SK-N-SH (cell line): ENCODE measurements around the gene DMD. TPM values are rescaled to one million over a fixed set of nuclear protein-coding genes. Genes with fewer than 3 reads are reported as not detected.
A peak's percentile ranks its signal among the peaks of the same experiment; 100 is the strongest.

Source experiments
- CTCF ChIA-PET: fragments of 300-600, 350-600 bp; formaldehyde crosslinking; extraction: SDS; loops from one replicate; lab custom pipeline; 2021; lab: Yijun Ruan, JAX
- POLR2A ChIA-PET: fragments of 350-600 bp; sonication (Branson Sonifier 250); formaldehyde crosslinking; extraction: SDS; loops from one replicate; lab custom pipeline; 2020; ENCODE audit warnings: antibody characterized with exemption, inconsistent platforms; lab: Yijun Ruan, JAX
- DNase-seq: peaks from one replicate; pipeline ENCODE4 v3.0.0; 2012
- H2AFZ ChIP-seq: fragments of 200-600 bp; sonication (generic); 2 replicates; pipeline ENCODE4 v1.8.1; 2016; ENCODE audit warnings: antibody characterized with exemption, mild to moderate bottlenecking, low read depth
- H3F3A ChIP-seq: fragments of 200-600 bp; sonication (generic); replicated peaks from 2 replicates; pipeline ENCODE3; 2016; ENCODE audit warnings: antibody characterized with exemption, mild to moderate bottlenecking; ENCODE audit not compliant: insufficient read depth
- H3K27ac ChIP-seq, 2 experiments: fragments of 200-500 bp in 1 of 2; fragments of 200-600 bp in 1 of 2; sonication (Bioruptor generic) in 1 of 2; sonication (generic), shearing (Covaris generic) in 1 of 2; 2 replicates each; pipeline versions ENCODE4 v1.5.1 to v1.6.1; 2014 to 2016; ENCODE audit warnings: low read depth in 2 of 2, inconsistent platforms in 1 of 2, low read length in 1 of 2, mild to moderate bottlenecking in 1 of 2, mixed read lengths in 1 of 2
- H3K27me3 ChIP-seq: fragments of 200-600 bp; sonication (generic), shearing (Covaris generic); 2 replicates; pipeline ENCODE4 v1.6.1; 2016; ENCODE audit warnings: mixed run types; ENCODE audit not compliant: insufficient read depth
- H3K36me3 ChIP-seq, 2 experiments: fragments of 200-500 bp in 1 of 2; fragments of 200-600 bp in 1 of 2; sonication (Bioruptor generic) in 1 of 2; sonication (generic) in 1 of 2; replicated peaks in 1 of 2; 2 replicates each; pipeline versions ENCODE3 to v1.5.1; 2014 to 2016; ENCODE audit warnings: low read length in 1 of 2, mild to moderate bottlenecking in 1 of 2; ENCODE audit not compliant: insufficient read depth in 2 of 2, control insufficient read depth in 1 of 2
- H3K4me1 ChIP-seq, 2 experiments: fragments of 200-500 bp in 1 of 2; fragments of 200-600 bp in 1 of 2; sonication (Bioruptor generic) in 1 of 2; sonication (generic), shearing (Covaris generic) in 1 of 2; 2 replicates each; pipeline versions ENCODE4 v1.5.1 to v1.6.1; 2014 to 2016; ENCODE audit warnings: low read depth in 1 of 2, low read length in 1 of 2, mixed run types in 1 of 2; ENCODE audit not compliant: insufficient read depth in 2 of 2, control insufficient read depth in 1 of 2
- H3K4me2 ChIP-seq: fragments of 200-600 bp; sonication (generic), shearing (Covaris generic); 2 replicates; pipeline ENCODE4 v1.6.1; 2017; ENCODE audit warnings: mixed run types
- H3K4me3 ChIP-seq, 2 experiments: fragments of 200-500 bp in 1 of 2; fragments of 200-600 bp in 1 of 2; sonication (Bioruptor generic) in 1 of 2; sonication (generic), shearing (Covaris generic) in 1 of 2; 2 replicates each; pipeline versions ENCODE4 v1.5.1 to v1.8.1; 2014 to 2016; ENCODE audit warnings: low read depth in 2 of 2, inconsistent platforms in 1 of 2, low read length in 1 of 2, mild to moderate bottlenecking in 1 of 2, mixed read lengths in 1 of 2, moderate library complexity in 1 of 2
- H3K79me2 ChIP-seq: fragments of 200-600 bp; sonication (generic); 2 replicates; pipeline ENCODE4 v1.8.1; 2017; ENCODE audit warnings: mild to moderate bottlenecking; ENCODE audit not compliant: insufficient read depth
- H3K9ac ChIP-seq: fragments of 200-600 bp; sonication (generic); 2 replicates; pipeline ENCODE4 v1.6.1; 2017; ENCODE audit warnings: mixed run types
- H3K9me2 ChIP-seq: fragments of 200-600 bp; sonication (generic); 2 replicates; pipeline ENCODE4 v1.6.1; 2017; ENCODE audit warnings: mixed run types
- H3K9me3 ChIP-seq: fragments of 200-600 bp; sonication (generic); 2 replicates; pipeline ENCODE4 v1.6.1; 2017; ENCODE audit warnings: mixed run types, mild to moderate bottlenecking, moderate library complexity
- H4K20me1 ChIP-seq: fragments of 200-600 bp; sonication (generic); 2 replicates; pipeline ENCODE4 v1.6.1; 2017; ENCODE audit warnings: mild to moderate bottlenecking, mixed run types; ENCODE audit not compliant: insufficient read depth
- EZH2phosphoT487 ChIP-seq: fragments of 200-600 bp; sonication (generic); IDR thresholded peaks from 2 replicates; pipeline ENCODE4 v1.6.1; 2017; ENCODE audit warnings: low read depth, mixed run types, mild to moderate bottlenecking, antibody characterized with exemption, moderate library complexity, borderline replicate concordance
- FOSL2 ChIP-seq: IDR thresholded peaks from 2 replicates; pipeline ENCODE4 v1.4.0; 2012; ENCODE audit warnings: low read depth, mild to moderate bottlenecking, moderate library complexity, borderline replicate concordance
- FOXJ3 ChIP-seq: sonication (generic); formaldehyde crosslinking; IDR thresholded peaks from 2 replicates; pipeline ENCODE4 v1.5.1; 2020; ENCODE audit warnings: mild to moderate bottlenecking, missing genetic modification reagents
- FOXM1 ChIP-seq: IDR thresholded peaks from 2 replicates; pipeline ENCODE4 v1.4.0; 2012; ENCODE audit warnings: low read depth, mild to moderate bottlenecking
- GABPA ChIP-seq: IDR thresholded peaks from 2 replicates; pipeline ENCODE4 v1.4.0; 2012; ENCODE audit warnings: low read depth, mild to moderate bottlenecking
- GATA2 ChIP-seq: sonication (generic); formaldehyde crosslinking; IDR thresholded peaks from 2 replicates; pipeline ENCODE4 v1.5.0; 2020; ENCODE audit warnings: mild to moderate bottlenecking, missing genetic modification reagents
- IRF3 ChIP-seq: fragments of 150-350 bp; IDR thresholded peaks from 2 replicates; pipeline ENCODE4 v1.6.1; 2016; ENCODE audit warnings: mild to moderate bottlenecking, low read depth, low read length
- MEF2A ChIP-seq: IDR thresholded peaks from 2 replicates; pipeline ENCODE4 v1.4.0; 2012; ENCODE audit warnings: low read depth, borderline replicate concordance
- RAD21 ChIP-seq: IDR thresholded peaks from 2 replicates; pipeline ENCODE4 v1.6.1; 2012; ENCODE audit warnings: mild to moderate bottlenecking, low read length
- RFX5 ChIP-seq: IDR thresholded peaks from 2 replicates; pipeline ENCODE4 v1.6.1; 2012; ENCODE audit warnings: mild to moderate bottlenecking, improper control_type of control experiment, low read length
- RXRA ChIP-seq: IDR thresholded peaks from 2 replicates; pipeline ENCODE4 v1.4.0; 2012; ENCODE audit warnings: low read depth, mild to moderate bottlenecking, borderline replicate concordance
- SIN3A ChIP-seq: IDR thresholded peaks from 2 replicates; pipeline ENCODE4 v1.6.1; 2012; ENCODE audit warnings: low read depth, mild to moderate bottlenecking, low read length, moderate library complexity, borderline replicate concordance
- TAF1 ChIP-seq: IDR thresholded peaks from 2 replicates; pipeline ENCODE4 v1.6.1; 2012; ENCODE audit warnings: low read depth, mild to moderate bottlenecking, low read length, moderate library complexity, borderline replicate concordance
- WGBS: methylation state at CpG from one replicate; pipeline ENCODE4 v1.1.6; 2017; ENCODE audit warnings: low lambda C conversion rate; 5-methylcytosine and 5-hydroxymethylcytosine counted together
- polyA plus RNA-seq, 3 experiments: library from polyadenylated mRNA; depleted of rRNA; stranded (reverse); fragments of >200 nt; gene quantifications; 2 replicates each; pipeline ENCODE4 v1.2.3, GENCODE V29; 2012
- TF ChIP-seq, protein P1 (sequence below): fragments of 200-600 bp; sonication (generic); IDR thresholded peaks from 2 replicates; pipeline ENCODE4 v1.6.1; 2017; ENCODE audit warnings: antibody characterized with exemption, mild to moderate bottlenecking, moderate library complexity
- TF ChIP-seq, protein P2 (sequence below): IDR thresholded peaks from 2 replicates; pipeline ENCODE4 v1.4.0; 2012; ENCODE audit warnings: low read depth, borderline replicate concordance

Gene DMD
- polyA plus RNA-seq, 1 of the 3 experiments (the other 2 are of a cell fraction): 3.9 TPM

GRCh38 chrX:31500921-31501320 is 1710.4 kb downstream of the DMD start:
- no peaks in the 10 kb centered on the region for H3K9me2 ChIP-seq
- no peak overlapping the region for H3K9ac ChIP-seq
- H3F3A ChIP-seq: peaks cover 7% of the 10 kb centered on the region
- H3K4me2 ChIP-seq: no peak overlapping the region
- no peaks in the 10 kb centered on the region for H3K79me2 ChIP-seq
- ChIA-PET POLR2A (no interaction called here), CTCF (no interaction called here)
- no peaks in the 10 kb centered on the region for H3K36me3 ChIP-seq
- H3K4me3 ChIP-seq: no peak overlapping the region
- peak overlapping the region in 1 of 2 experiments; percentile 7; a peak in 1 of 4 replicates for H3K27ac ChIP-seq
- peaks cover 0 to 5% of the 10 kb centered on the region in 2 experiments; a peak in 1 of 4 replicates for H3K4me1 ChIP-seq
- DNase-seq: no peak
- no peaks in the 10 kb centered on the region for H4K20me1 ChIP-seq
- 21% methylated on average over 1 of the region's 1 CpG for WGBS
- TF ChIP-seq EZH2phosphoT487: no peak
- TF ChIP-seq, protein P1, sequence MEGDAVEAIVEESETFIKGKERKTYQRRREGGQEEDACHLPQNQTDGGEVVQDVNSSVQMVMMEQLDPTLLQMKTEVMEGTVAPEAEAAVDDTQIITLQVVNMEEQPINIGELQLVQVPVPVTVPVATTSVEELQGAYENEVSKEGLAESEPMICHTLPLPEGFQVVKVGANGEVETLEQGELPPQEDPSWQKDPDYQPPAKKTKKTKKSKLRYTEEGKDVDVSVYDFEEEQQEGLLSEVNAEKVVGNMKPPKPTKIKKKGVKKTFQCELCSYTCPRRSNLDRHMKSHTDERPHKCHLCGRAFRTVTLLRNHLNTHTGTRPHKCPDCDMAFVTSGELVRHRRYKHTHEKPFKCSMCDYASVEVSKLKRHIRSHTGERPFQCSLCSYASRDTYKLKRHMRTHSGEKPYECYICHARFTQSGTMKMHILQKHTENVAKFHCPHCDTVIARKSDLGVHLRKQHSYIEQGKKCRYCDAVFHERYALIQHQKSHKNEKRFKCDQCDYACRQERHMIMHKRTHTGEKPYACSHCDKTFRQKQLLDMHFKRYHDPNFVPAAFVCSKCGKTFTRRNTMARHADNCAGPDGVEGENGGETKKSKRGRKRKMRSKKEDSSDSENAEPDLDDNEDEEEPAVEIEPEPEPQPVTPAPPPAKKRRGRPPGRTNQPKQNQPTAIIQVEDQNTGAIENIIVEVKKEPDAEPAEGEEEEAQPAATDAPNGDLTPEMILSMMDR: no peak
- TF ChIP-seq RAD21: no peak
- TF ChIP-seq RFX5: no peak
- TF ChIP-seq SIN3A: no peak
- no peak for TF ChIP-seq GABPA
- no peak for TF ChIP-seq FOXJ3 (CRISPR knock-in tag)
- TF ChIP-seq IRF3: no peak
- no peak for TF ChIP-seq TAF1
- no peak for TF ChIP-seq GATA2
- TF ChIP-seq MEF2A: no peak
- TF ChIP-seq FOXM1: no peak
- H3K27me3 ChIP-seq: no peaks in the 10 kb centered on the region
- no peak overlapping the region; the same call in 1 of the 2 replicates for H2AFZ ChIP-seq
- no peaks in the 10 kb centered on the region for H3K9me3 ChIP-seq

DNA sequence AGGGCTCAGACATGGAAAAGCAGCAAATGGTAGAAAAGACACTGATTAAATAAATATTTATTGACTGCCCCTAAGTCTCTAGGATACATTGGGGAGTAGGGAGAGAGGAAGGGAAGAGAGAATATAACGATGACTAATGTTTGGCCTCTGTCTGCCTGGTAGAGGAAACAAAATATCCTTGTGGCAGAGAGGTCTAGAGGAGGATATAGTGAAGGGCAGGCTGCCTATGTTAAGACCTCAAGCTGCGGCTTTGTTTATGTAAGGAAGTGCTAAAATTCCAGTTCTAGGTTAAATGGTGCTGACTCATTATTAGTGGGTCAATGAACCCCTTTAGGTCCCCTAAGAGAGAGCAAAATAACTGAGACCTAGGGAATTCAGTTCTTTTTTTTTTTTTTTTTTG is 1712.2 kb downstream of the DMD start:
- H3K27me3 ChIP-seq: no peaks in the 10 kb centered on the region
- no peaks in the 10 kb centered on the region for H3K9me2 ChIP-seq
- no peaks in the 10 kb centered on the region for H4K20me1 ChIP-seq
- H3K4me3 ChIP-seq: no peak overlapping the region
- no peak overlapping the region for H3K9ac ChIP-seq
- peaks cover 0 to 5% of the 10 kb centered on the region in 2 experiments; a peak in 1 of 4 replicates for H3K4me1 ChIP-seq
- ChIA-PET CTCF (no interaction called here), POLR2A (no interaction called here)
- H2AFZ ChIP-seq: no peak overlapping the region
- peak overlapping the region in 1 of 2 experiments; percentile 56; a peak in 2 of 4 replicates for H3K27ac ChIP-seq
- TF ChIP-seq RXRA (0 out of 2 replicates have a peak, but pooled peaks have one; percentile 5), FOSL2 (peak; percentile 16; the same call in 1 of the 2 replicates)
- TF ChIP-seq, protein P2, sequence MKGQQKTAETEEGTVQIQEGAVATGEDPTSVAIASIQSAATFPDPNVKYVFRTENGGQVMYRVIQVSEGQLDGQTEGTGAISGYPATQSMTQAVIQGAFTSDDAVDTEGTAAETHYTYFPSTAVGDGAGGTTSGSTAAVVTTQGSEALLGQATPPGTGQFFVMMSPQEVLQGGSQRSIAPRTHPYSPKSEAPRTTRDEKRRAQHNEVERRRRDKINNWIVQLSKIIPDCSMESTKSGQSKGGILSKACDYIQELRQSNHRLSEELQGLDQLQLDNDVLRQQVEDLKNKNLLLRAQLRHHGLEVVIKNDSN: no peak
- no peaks in the 10 kb centered on the region for H3K79me2 ChIP-seq
- WGBS: 13% methylated on average over 2 of the region's 2 CpGs
- no peak for DNase-seq
- H3K36me3 ChIP-seq: no peaks in the 10 kb centered on the region
- peaks cover 7% of the 10 kb centered on the region for H3F3A ChIP-seq
- no peaks in the 10 kb centered on the region for H3K9me3 ChIP-seq
- no peak overlapping the region for H3K4me2 ChIP-seq
